Measurements from ENCODE around the gene SYNJ2.

SYNJ2 gene

DNA sequence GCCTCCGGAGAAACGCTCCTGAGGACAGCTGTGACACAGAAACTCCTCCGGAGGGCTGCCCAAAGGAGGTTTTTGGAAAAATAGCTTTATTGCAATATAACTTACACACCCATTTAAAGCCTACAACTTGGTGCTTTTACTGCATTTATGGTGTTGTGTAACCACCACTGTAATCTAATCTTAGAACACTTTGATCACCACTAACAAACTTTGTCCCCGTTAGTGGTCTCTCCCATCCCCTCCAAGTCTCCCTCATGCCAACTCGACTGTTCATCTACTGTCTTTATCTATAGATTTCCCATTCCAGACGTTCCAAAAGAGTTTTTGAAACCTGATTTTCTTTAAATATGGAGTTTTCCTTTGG, 62.8 kb downstream of the SYNJ2 start:
- TF ChIP-seq MYC (IDR thresholded peaks at IDR 0.05; ENCODE audit: low read depth, low read length) = no peak
- TF ChIP-seq, protein P1, sequence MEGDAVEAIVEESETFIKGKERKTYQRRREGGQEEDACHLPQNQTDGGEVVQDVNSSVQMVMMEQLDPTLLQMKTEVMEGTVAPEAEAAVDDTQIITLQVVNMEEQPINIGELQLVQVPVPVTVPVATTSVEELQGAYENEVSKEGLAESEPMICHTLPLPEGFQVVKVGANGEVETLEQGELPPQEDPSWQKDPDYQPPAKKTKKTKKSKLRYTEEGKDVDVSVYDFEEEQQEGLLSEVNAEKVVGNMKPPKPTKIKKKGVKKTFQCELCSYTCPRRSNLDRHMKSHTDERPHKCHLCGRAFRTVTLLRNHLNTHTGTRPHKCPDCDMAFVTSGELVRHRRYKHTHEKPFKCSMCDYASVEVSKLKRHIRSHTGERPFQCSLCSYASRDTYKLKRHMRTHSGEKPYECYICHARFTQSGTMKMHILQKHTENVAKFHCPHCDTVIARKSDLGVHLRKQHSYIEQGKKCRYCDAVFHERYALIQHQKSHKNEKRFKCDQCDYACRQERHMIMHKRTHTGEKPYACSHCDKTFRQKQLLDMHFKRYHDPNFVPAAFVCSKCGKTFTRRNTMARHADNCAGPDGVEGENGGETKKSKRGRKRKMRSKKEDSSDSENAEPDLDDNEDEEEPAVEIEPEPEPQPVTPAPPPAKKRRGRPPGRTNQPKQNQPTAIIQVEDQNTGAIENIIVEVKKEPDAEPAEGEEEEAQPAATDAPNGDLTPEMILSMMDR (IDR thresholded peaks at IDR 0.05; ENCODE audit: low read depth, low read length) = no peak
- TF ChIP-seq, protein P2, sequence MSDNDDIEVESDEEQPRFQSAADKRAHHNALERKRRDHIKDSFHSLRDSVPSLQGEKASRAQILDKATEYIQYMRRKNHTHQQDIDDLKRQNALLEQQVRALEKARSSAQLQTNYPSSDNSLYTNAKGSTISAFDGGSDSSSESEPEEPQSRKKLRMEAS (IDR thresholded peaks at IDR 0.05; ENCODE audit: low read depth, low read length) = no peak
- no peak for DNase-seq (ENCODE audit: low read depth)
- no peak overlapping the region for H3K4me3 ChIP-seq (ENCODE audit: low read depth, low read length)

DNA sequence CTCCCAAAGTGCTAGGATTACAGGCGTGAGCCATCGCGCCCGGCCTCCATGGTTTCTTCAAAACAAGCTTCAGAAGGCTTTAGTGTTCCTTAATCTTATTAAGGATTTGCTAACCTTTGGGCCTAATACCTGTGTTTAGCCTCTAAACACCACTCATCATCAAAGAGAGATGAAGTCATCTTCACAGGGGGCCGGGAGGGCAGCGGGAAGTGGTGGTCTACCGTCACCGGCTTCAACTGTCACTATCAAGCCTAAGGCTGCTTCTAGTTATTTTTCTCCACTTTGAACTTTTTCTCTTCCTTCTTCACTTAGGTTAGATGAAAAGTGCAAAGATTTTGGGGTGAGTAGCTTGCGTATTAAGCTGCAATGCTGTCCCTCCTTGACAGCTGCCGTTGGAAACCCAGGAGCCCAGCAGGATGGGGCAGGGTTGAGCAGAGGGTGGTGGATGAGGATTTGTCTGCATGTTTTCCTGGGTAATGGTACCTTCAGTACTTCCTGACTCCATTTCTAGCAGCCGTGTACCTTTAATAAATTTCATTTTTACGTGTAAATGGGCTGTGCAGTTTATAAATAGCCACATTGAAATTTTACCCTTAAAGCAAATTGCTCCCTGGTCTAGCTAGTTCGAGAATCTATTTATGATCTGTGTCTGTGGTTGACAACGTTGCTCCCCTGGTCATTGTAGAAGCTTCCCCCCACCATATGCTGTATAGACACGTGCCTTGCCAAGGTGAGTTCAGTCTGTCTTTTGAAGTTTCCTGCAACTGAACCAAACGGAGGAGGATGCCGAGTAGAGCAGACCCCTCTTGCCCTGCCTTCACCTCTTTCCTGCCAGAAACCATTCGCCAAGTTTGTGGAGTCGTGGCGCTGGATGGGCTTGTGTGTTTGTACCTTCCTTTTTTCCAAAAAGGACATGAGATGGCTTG, 64.8 kb downstream of the SYNJ2 start:
- no peak overlapping the region for H3K4me3 ChIP-seq (ENCODE audit: low read depth, low read length)
- no peak for DNase-seq (ENCODE audit: low read depth)
- no peak for TF ChIP-seq POLR2A (IDR thresholded peaks at IDR 0.05; ENCODE audit: extremely low read depth, insufficient read length)
- TF ChIP-seq MYC (IDR thresholded peaks at IDR 0.05; ENCODE audit: low read depth, low read length) = no peak
- TF ChIP-seq, protein P1 (IDR thresholded peaks at IDR 0.05; ENCODE audit: low read depth, low read length) = no peak

DNA sequence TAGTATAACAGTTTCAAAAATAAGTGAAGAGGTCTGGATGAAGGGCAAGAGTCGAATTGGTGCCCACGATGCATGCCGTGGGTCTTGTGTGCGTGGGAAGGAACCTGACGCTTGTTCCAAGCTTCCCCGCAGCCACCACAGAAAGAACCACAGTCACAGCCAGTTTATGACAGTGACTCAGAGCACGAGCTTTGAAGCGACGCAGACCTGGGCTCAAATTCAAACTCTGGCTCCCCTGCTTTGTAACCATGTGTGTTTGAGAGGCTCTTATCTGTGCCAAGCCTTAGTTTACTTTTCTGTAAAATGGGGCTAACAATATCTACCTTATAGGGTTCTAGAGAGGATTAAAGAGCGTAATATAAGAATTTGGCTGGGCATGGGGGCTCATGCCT, 65.5 kb downstream of the SYNJ2 start:
- TF ChIP-seq POLR2A (IDR thresholded peaks at IDR 0.05; ENCODE audit: extremely low read depth, insufficient read length) = no peak
- TF ChIP-seq, protein P2 (IDR thresholded peaks at IDR 0.05; ENCODE audit: low read depth, low read length) = peak; percentile 9; the same call in 1 of the 2 replicates
- H3K4me3 ChIP-seq (ENCODE audit: low read depth, low read length) = no peak overlapping the region
- DNase-seq (ENCODE audit: low read depth) = peak; percentile 78

DNA sequence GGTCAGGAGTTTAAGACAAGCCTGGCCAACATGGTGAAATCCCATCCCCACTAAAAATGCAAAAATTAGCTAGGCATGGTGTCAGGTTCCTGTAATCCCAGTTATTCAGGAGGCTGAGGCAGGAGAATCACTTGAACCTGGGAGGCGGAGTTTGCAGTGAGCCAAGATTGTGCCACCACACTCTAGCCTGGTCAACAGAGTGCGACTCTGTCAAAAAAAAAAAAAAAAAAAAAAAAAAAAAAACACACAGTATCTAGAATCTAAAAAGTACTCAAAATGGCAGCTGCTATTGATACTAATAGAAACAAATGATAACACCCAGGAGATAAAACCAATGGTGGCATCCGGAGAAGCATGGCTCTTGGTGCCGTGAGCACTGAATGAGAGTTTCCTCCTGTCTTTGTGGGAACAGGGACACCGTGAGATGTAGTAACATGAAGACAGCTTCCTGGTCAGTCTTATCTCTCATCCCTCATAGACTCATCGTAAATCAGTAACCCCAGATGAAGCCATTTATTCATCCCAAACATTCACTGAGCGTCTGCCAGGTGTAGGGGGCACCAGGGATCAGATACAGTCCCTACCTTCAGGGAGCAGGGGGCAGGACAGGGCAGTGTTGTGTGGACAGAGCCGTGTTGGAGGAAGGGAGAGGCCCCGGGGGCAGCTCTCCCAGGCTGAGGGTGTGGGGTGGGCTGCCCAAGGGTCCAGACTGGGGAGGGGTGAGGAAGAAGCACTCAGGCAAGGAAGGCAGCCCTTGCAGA, 66.1 kb downstream of the SYNJ2 start:
- H3K4me3 ChIP-seq (ENCODE audit: low read depth, low read length) = no peak overlapping the region
- TF ChIP-seq, protein P1 (IDR thresholded peaks at IDR 0.05; ENCODE audit: low read depth, low read length) = no peak
- no peak for TF ChIP-seq MYC (IDR thresholded peaks at IDR 0.05; ENCODE audit: low read depth, low read length)
- TF ChIP-seq, protein P2 (IDR thresholded peaks at IDR 0.05; ENCODE audit: low read depth, low read length) = no peak
- no peak for TF ChIP-seq POLR2A (IDR thresholded peaks at IDR 0.05; ENCODE audit: extremely low read depth, insufficient read length)

DNA sequence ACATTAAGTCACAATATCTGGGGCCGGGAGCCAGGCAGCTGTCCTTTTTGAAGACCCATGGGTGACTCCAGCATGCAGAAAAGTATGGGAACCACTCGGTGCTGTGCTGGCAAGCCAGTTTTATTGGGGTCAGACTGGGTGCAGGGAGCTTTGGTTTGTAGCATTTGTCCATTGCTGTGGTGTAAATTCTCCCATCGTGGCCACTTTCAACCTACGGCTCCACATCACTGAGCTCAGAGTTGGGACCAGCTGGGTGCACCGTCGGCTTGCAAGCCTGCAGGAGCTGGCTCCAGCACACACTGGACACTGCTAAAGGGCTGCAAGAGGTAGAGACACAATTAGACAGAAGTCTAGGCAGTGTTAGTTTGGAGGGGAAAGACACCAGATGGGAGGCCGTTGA, 66.9 kb downstream of the SYNJ2 start:
- no peak overlapping the region for H3K4me3 ChIP-seq (ENCODE audit: low read depth, low read length)
- DNase-seq (ENCODE audit: low read depth) = no peak
- TF ChIP-seq POLR2A (IDR thresholded peaks at IDR 0.05; ENCODE audit: extremely low read depth, insufficient read length) (no peak), MYC (IDR thresholded peaks at IDR 0.05; ENCODE audit: low read depth, low read length) (no peak)
- TF ChIP-seq, protein P2 (IDR thresholded peaks at IDR 0.05; ENCODE audit: low read depth, low read length) = no peak
- TF ChIP-seq, protein P1 (IDR thresholded peaks at IDR 0.05; ENCODE audit: low read depth, low read length) = no peak

More for the DNA sequence above, 66.1 kb downstream of the SYNJ2 start:
- DNase-seq (ENCODE audit: low read depth) = no peak

Measured in NB4 (cell line).